Bronchial epithelial cell (primary cell): ENCODE measurements around the gene ADAMTSL2. TPM values are rescaled to one million over a fixed set of nuclear protein-coding genes. Genes with fewer than 3 reads are reported as not detected.

ENCODE experiments used
- DNase-seq: peaks from one replicate; pipeline ENCODE4 v3.0.0-alpha.2; 2010; ENCODE audit warnings: low read depth
- FAIRE-seq: peaks from 2 replicates; lab custom pipeline; 2011; peaks lifted over from hg19 to GRCh38; lab: Jason Lieb, UNC
- H3K27me3 ChIP-seq: 2 replicates; pipeline ENCODE4 v1.5.1; 2011; ENCODE audit warnings: low read length; ENCODE audit not compliant: control insufficient read depth, insufficient read depth
- H3K36me3 ChIP-seq: 2 replicates; pipeline ENCODE4 v1.5.1; 2011; ENCODE audit warnings: low read length; ENCODE audit not compliant: control insufficient read depth, insufficient read depth
- H3K4me3 ChIP-seq: 2 replicates; pipeline ENCODE4 v1.5.1; 2011; ENCODE audit warnings: mild to moderate bottlenecking, low read depth, low read length, control low read depth
- CTCF ChIP-seq: IDR thresholded peaks from 2 replicates; pipeline ENCODE4 v1.5.1; 2011; ENCODE audit warnings: mild to moderate bottlenecking, moderate library complexity, low read length, control low read depth, inconsistent platforms; ENCODE audit not compliant: insufficient read depth, severe bottlenecking
- total RNA-seq: library from RNA; depleted of rRNA; stranded (reverse); fragments of >200 nt; gene quantifications from 2 replicates; pipeline ENCODE4 v1.2.1, GENCODE V29; 2014

ADAMTSL2 gene
- total RNA-seq, 1 donor from 2014 or later, result not detected

GRCh38 chr9:133499892-133500270, 34.6 kb upstream of the ADAMTSL2 start:
- Histone ChIP-seq H3K4me3 (no peak overlapping the region), H3K27me3 (no peaks in the 10 kb centered on the region), H3K36me3 (no peaks in the 10 kb centered on the region)
- DNase-seq (no peak), FAIRE-seq (no peak)
- no peak for TF ChIP-seq CTCF

- no peaks in the 10 kb centered on the region for H3K36me3 ChIP-seq
- H3K4me3 ChIP-seq, result no peak overlapping the region
- DNase-seq (no peak), FAIRE-seq (no peak)
- H3K27me3 ChIP-seq, result no peaks in the 10 kb centered on the region
- TF ChIP-seq CTCF, result no peak
These were observed 32.4 kb upstream of the ADAMTSL2 start for GRCh38 chr9:133502112-133502511.

- FAIRE-seq (no peak), DNase-seq (no peak)
- Histone ChIP-seq H3K27me3 (peaks cover 3% of the 10 kb centered on the region), H3K4me3 (no peak overlapping the region), H3K36me3 (no peaks in the 10 kb centered on the region)
- TF ChIP-seq CTCF, result no peak
These were observed 29.2 kb upstream of the ADAMTSL2 start for GRCh38 chr9:133505186-133505830.

- TF ChIP-seq CTCF, result no peak
- H3K36me3 ChIP-seq, result no peaks in the 10 kb centered on the region
- DNase-seq, result no peak
- no peak overlapping the region for H3K4me3 ChIP-seq
- H3K27me3 ChIP-seq, result peaks cover 3% of the 10 kb centered on the region
- FAIRE-seq, result no peak
These were observed 28.4 kb upstream of the ADAMTSL2 start for GRCh38 chr9:133505901-133506652.

- no peak for TF ChIP-seq CTCF
- Histone ChIP-seq H3K36me3 (no peaks in the 10 kb centered on the region), H3K4me3 (no peak overlapping the region), H3K27me3 (peaks cover 3% of the 10 kb centered on the region)
- DNase-seq (no peak), FAIRE-seq (no peak)
These were observed 27.9 kb upstream of the ADAMTSL2 start for GRCh38 chr9:133506653-133507038.
